ENCODE results near the gene PITPNM2.

- TF ChIP-seq CTCF (IDR thresholded peaks at IDR 0.05) (peak; percentile 81), ZFX (IDR thresholded peaks at IDR 0.05; ENCODE audit: borderline replicate concordance) (no peak)
Measured at GRCh38 chr12:123150744-123151456, at the start of gene PITPNM2.
